Stomach (tissue), 4 donors: Measurements from ENCODE around the gene RARS2.

Source experiments
- POLR2A ChIP-seq, 4 donors: fragments of 450-650 bp; IDR thresholded peaks; one replicate each; pipeline ENCODE4 v1.6.1; 2016; ENCODE audit warnings: antibody characterized with exemption in 4 of 4, control low read depth in 2 of 4, mild to moderate bottlenecking in 1 of 4, moderate library complexity in 1 of 4
- TF ChIP-seq, protein P1 (sequence below), 7 experiments: fragments of 450-650 bp in 4 of 7; fragments of 200-600 bp in 3 of 7; sonication (generic) in 3 of 7; IDR thresholded peaks; one replicate each; pipeline ENCODE4 v1.5.1; 2016 to 2019; ENCODE audit warnings: antibody characterized with exemption in 7 of 7, control low read depth in 2 of 7, mild to moderate bottlenecking in 1 of 7

DNA sequence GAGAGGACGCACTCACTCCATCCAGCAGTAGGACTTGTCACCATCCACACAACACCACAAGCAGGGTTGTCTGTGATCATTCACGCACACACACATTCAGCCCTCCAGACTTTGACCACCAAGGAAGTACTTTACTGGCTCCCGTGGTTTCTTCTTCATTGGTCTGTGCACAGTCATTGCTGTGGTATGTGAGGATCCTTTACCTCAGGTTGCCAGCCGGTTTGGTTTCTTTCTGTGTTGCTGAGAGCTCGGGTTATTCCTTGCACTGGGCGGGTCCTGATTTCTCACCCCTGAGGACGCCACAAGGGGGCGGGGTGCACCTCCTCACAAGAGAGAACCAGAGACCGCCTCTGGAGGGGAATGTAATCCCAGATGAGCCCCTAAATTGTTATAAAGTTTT is 105.9 kb downstream of the RARS2 start:
- TF ChIP-seq, protein P1, sequence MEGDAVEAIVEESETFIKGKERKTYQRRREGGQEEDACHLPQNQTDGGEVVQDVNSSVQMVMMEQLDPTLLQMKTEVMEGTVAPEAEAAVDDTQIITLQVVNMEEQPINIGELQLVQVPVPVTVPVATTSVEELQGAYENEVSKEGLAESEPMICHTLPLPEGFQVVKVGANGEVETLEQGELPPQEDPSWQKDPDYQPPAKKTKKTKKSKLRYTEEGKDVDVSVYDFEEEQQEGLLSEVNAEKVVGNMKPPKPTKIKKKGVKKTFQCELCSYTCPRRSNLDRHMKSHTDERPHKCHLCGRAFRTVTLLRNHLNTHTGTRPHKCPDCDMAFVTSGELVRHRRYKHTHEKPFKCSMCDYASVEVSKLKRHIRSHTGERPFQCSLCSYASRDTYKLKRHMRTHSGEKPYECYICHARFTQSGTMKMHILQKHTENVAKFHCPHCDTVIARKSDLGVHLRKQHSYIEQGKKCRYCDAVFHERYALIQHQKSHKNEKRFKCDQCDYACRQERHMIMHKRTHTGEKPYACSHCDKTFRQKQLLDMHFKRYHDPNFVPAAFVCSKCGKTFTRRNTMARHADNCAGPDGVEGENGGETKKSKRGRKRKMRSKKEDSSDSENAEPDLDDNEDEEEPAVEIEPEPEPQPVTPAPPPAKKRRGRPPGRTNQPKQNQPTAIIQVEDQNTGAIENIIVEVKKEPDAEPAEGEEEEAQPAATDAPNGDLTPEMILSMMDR (IDR thresholded peaks at IDR 0.05): no peak
- TF ChIP-seq POLR2A (IDR thresholded peaks at IDR 0.05): no peak
